RPMI8226 (cell line): ENCODE results near the gene MCCC1.
"Not testable (repeated sequence)": the region's sequence is repeated elsewhere in the genome, so short reads cannot be mapped to it uniquely, and the experiment has no call there.

Experiments used
- DNase-seq: peaks from one replicate; pipeline ENCODE4 v3.0.0-alpha.2; 2015

MCCC1 gene

GRCh38 chr3:183101040-183101439 lies 1.7 kb upstream of the MCCC1 start:
- DNase-seq, result not testable (repeated sequence)

GRCh38 chr3:183100376-183100775 lies 1.1 kb upstream of the MCCC1 start:
- no peak for DNase-seq

GRCh38 chr3:183099838-183100204 lies 525 bp upstream of the MCCC1 start:
- DNase-seq, result no peak

- peak; percentile 27 for DNase-seq
These were observed 715 bp downstream of the MCCC1 start for GRCh38 chr3:183098536-183099025.

- no peak for DNase-seq
These were observed 4.6 kb downstream of the MCCC1 start for GRCh38 chr3:183094711-183095110.

- no peak for DNase-seq
These were observed 7.0 kb downstream of the MCCC1 start for GRCh38 chr3:183092256-183092655.

GRCh38 chr3:183087184-183087583 lies 12.1 kb downstream of the MCCC1 start:
- DNase-seq, result no peak

- peak; percentile 10 for DNase-seq
These were observed 13.5 kb downstream of the MCCC1 start for GRCh38 chr3:183085634-183086390.

- no peak for DNase-seq
These were observed 16.9 kb downstream of the MCCC1 start for GRCh38 chr3:183082355-183082915.

GRCh38 chr3:183081459-183082183 lies 17.7 kb downstream of the MCCC1 start:
- DNase-seq, result no peak

GRCh38 chr3:183080628-183081027 lies 18.7 kb downstream of the MCCC1 start:
- no peak for DNase-seq

GRCh38 chr3:183074881-183075280 lies 24.4 kb downstream of the MCCC1 start:
- DNase-seq, result no peak

GRCh38 chr3:183074261-183074660 lies 25.0 kb downstream of the MCCC1 start:
- no peak for DNase-seq

- no peak for DNase-seq
These were observed 25.5 kb downstream of the MCCC1 start for GRCh38 chr3:183073839-183074238.

GRCh38 chr3:183070892-183071291 lies 28.4 kb downstream of the MCCC1 start:
- no peak for DNase-seq

- no peak for DNase-seq
These were observed 30.2 kb downstream of the MCCC1 start for GRCh38 chr3:183069086-183069485.

- DNase-seq, result not testable (repeated sequence)
These were observed 32.4 kb downstream of the MCCC1 start for GRCh38 chr3:183066891-183067290.

- DNase-seq, result no peak
These were observed 34.8 kb downstream of the MCCC1 start for GRCh38 chr3:183064475-183064874.

- no peak for DNase-seq
These were observed 37.7 kb downstream of the MCCC1 start for GRCh38 chr3:183061391-183062172.

- DNase-seq, result no peak
These were observed 40.9 kb downstream of the MCCC1 start for GRCh38 chr3:183058351-183058750.

GRCh38 chr3:183050706-183051105 lies 48.6 kb downstream of the MCCC1 start:
- DNase-seq, result no peak

GRCh38 chr3:183046883-183047282 lies 52.4 kb downstream of the MCCC1 start:
- peak; percentile 60 for DNase-seq
